K562 (cell line): ENCODE data around the gene TALDO1. TPM values are rescaled to one million over a fixed set of nuclear protein-coding genes. Genes with fewer than 3 reads are reported as not detected.

ENCODE experiments used
- ATAC-seq: fragments of 200-7000 bp; cut with Tn5 transposase; 3 replicates; pipeline ENCODE4 v1.9.1; 2020; ENCODE audit warnings: moderate library complexity
- BruUV-seq: library from RNA; stranded (reverse); fragments of 400-500 nt; replicated peaks from 2 replicates; lab custom pipeline; 2021; lab: Mats Ljungman, UMichigan
- CTCF ChIA-PET: fragments of 300-600 bp; formaldehyde crosslinking; extraction: SDS; loops from one replicate; lab custom pipeline; 2021; ENCODE audit warnings: low intra/inter-chr PET ratio; lab: Yijun Ruan, JAX
- POLR2A ChIA-PET: fragments of 300-600, 350-650 bp; sonication (Branson Sonifier 250); formaldehyde crosslinking; extraction: SDS; loops from one replicate; lab custom pipeline; 2021; ENCODE audit warnings: antibody characterized with exemption, inconsistent platforms; lab: Yijun Ruan, JAX
- DNase-seq, 4 experiments: peaks; one replicate each; pipeline versions ENCODE4 v3.0.0 to v3.0.0-alpha.2; 2011 to 2018; ENCODE audit warnings: low spot score in 3 of 4, mixed read lengths in 3 of 4; ENCODE audit errors: extremely low read depth in 1 of 4
- FAIRE-seq: peaks from 2 replicates; lab custom pipeline; 2011; peaks lifted over from hg19 to GRCh38; lab: Jason Lieb, UNC
- H2AFZ ChIP-seq: 2 replicates; pipeline ENCODE4 v1.6.0; 2011; ENCODE audit warnings: low read depth, low read length, control low read depth, inconsistent platforms
- H3K27ac ChIP-seq: fragments of 200-600 bp; 3 replicates; pipeline ENCODE4 v1.8.0; 2011; ENCODE audit warnings: low read depth, mild to moderate bottlenecking, control low read depth, inconsistent platforms, low read length, moderate library complexity, mixed read lengths; ENCODE audit errors: extremely low read depth
- H3K27me3 ChIP-seq, 2 experiments: fragments of 300-600 bp in 1 of 2; 2 replicates in 1 of 2; 3 replicates in 1 of 2; pipeline versions ENCODE4 v1.6.0 to v1.8.0; 2011; ENCODE audit warnings: inconsistent platforms in 2 of 2, low read length in 2 of 2, mild to moderate bottlenecking in 1 of 2, mixed read lengths in 1 of 2, moderate library complexity in 1 of 2; ENCODE audit not compliant: control insufficient read depth in 2 of 2, insufficient read depth in 2 of 2
- H3K36me3 ChIP-seq: fragments of 300-600 bp; 3 replicates; pipeline ENCODE4 v1.8.0; 2011; ENCODE audit warnings: mild to moderate bottlenecking, low read length, inconsistent platforms; ENCODE audit not compliant: control insufficient read depth, insufficient read depth
- H3K4me1 ChIP-seq, 2 experiments: fragments of 200-600 bp in 1 of 2; replicated peaks in 1 of 2; 2 replicates in 1 of 2; 3 replicates in 1 of 2; pipeline versions ENCODE4 v1.5.1 to v1.8.0; 2011; ENCODE audit warnings: inconsistent platforms in 2 of 2, low read length in 2 of 2, mild to moderate bottlenecking in 1 of 2, mixed read lengths in 1 of 2, moderate library complexity in 1 of 2; ENCODE audit not compliant: control insufficient read depth in 2 of 2, insufficient read depth in 2 of 2
- H3K4me2 ChIP-seq: 2 replicates; pipeline ENCODE4 v1.6.1; 2011; ENCODE audit warnings: low read length, control low read depth, inconsistent platforms, mixed read lengths; ENCODE audit not compliant: insufficient read depth
- H3K4me3 ChIP-seq: fragments of 200-600 bp; sonication (generic), shearing (Covaris generic); 2 replicates; pipeline ENCODE4 v1.5.1; 2016; ENCODE audit warnings: control low read depth, inconsistent platforms
- H3K79me2 ChIP-seq: fragments of 200-600 bp; 3 replicates; pipeline ENCODE4 v1.8.0; 2011; ENCODE audit warnings: low read length, inconsistent platforms; ENCODE audit not compliant: control insufficient read depth, insufficient read depth
- H3K9ac ChIP-seq, 2 experiments: 2 replicates each; pipeline versions ENCODE4 v1.6.0 to v1.6.1; 2011; ENCODE audit warnings: low read depth in 2 of 2, low read length in 2 of 2, control low read depth in 1 of 2, inconsistent platforms in 1 of 2, mild to moderate bottlenecking in 1 of 2, mixed read lengths in 1 of 2; ENCODE audit not compliant: insufficient read depth in 1 of 2
- H3K9me1 ChIP-seq: one replicate; pipeline ENCODE4 v1.6.0; 2011; ENCODE audit warnings: inconsistent platforms, mild to moderate bottlenecking, low read length, moderate library complexity; ENCODE audit not compliant: control insufficient read depth, insufficient read depth
- H3K9me3 ChIP-seq: replicated peaks from 2 replicates; pipeline ENCODE4 v1.5.1; 2011; ENCODE audit warnings: low read depth, low read length, inconsistent platforms; ENCODE audit not compliant: control insufficient read depth, insufficient read depth
- H4K20me1 ChIP-seq: replicated peaks from 2 replicates; pipeline ENCODE4 v1.6.1; 2011; ENCODE audit warnings: low read length, inconsistent platforms, mixed read lengths; ENCODE audit not compliant: control insufficient read depth, insufficient read depth
- NEUROD1 ChIP-seq: fragments of 150-350 bp; IDR thresholded peaks from 2 replicates; pipeline ENCODE4 v1.6.1; 2014; ENCODE audit warnings: borderline replicate concordance, low read length, low read depth; ENCODE audit not compliant: partially characterized antibody
- RBFOX2 ChIP-seq: fragments of 200-400 bp; formaldehyde crosslinking; IDR thresholded peaks from 2 replicates; pipeline ENCODE4 v1.6.1; 2017; ENCODE audit warnings: low read depth, mild to moderate bottlenecking, low read length, moderate library complexity
- WGBS: fragments of 100-300 bp; shearing (Covaris generic); methylation state at CpG from one replicate; pipeline ENCODE4 v1.1.6; 2016; ENCODE audit warnings: low coverage, mixed read lengths; ENCODE audit not compliant: insufficient coverage; ENCODE audit errors: missing lambda C conversion rate; 5-methylcytosine and 5-hydroxymethylcytosine counted together
- in situ Hi-C: fragments of 300-500 bp; cut with MboI; formaldehyde crosslinking; loops from 4 replicates; pipeline ENCODE4 v1.15.0; 2018; ENCODE audit warnings: inconsistent platforms, mixed read lengths
- intact Hi-C: fragments of 100-400 bp; cut with micrococcal nuclease; formaldehyde crosslinking; loops from 2 replicates; pipeline ENCODE4 v1.14.2; 2022
- polyA plus RNA-seq, 8 experiments: library from polyadenylated mRNA; depleted of rRNA in 4 of 8; stranded (reverse) in 5 of 8; unstranded in 3 of 8; fragments of >200 nt; fragmentation: Nextera tagmentation in 2 of 8; fragmentation: Illumina TruSeq in 1 of 8; extraction: Ambion mirVana in 2 of 8; extraction: Trizol in 1 of 8; gene quantifications; 2 replicates each; pipeline versions ENCODE4 v1.2.1 to v1.2.3, GENCODE V29; 2011 to 2014; ENCODE audit warnings: inconsistent platforms in 1 of 8, missing spikeins in 1 of 8
- total RNA-seq, 7 experiments: library from RNA; depleted of rRNA in 6 of 7; stranded (reverse); fragments of >200 nt in 6 of 7; fragmentation: Illumina TruSeq in 2 of 7; extraction: Trizol in 2 of 7; gene quantifications; 2 replicates each; pipeline versions ENCODE4 v1.2.1 to v1.2.3, GENCODE V29; 2011 to 2021; ENCODE audit warnings: low replicate concordance in 1 of 7

TALDO1 gene
- total and polyA plus RNA-seq, 9 of the 15 experiments (the other 6 are each of a cell fraction or from before 2014, with no cell fraction given): 260 to 541 (median 441) TPM

DNA sequence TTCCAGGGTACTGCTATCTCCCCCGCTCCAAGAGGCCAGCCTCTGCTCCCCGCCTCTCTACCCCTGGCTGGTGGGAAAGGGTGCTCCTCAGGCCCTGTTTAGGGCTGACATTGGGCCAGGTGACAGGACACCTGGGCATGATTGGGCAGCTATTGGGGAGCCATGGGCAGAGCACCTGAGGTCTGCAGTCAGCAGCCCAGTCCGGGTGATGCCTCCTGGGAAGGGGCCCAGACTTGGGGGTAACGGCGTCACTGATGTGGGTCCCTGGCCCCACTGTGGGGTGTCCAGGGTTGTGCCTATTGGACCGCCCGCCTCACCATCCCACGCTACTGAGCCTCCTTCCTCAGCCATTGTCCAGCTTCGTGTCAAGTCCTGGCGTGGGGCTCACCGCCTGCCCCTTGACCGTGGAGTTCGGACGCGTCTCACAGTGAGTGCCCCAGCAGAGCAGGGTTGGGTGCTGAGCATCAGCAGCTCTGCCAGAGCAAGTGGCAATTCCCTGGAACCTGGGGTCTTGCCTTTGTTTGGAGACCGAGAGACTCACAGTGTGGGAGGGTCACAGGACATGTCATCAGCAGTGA, 32.8 kb downstream of the TALDO1 start:
- Histone ChIP-seq H3K4me3 (no peak overlapping the region), H3K9me1 (peaks cover 5% of the 10 kb centered on the region), H3K4me2 (no peak overlapping the region), H3K9ac (peak overlapping the region in 1 of 2 experiments; percentile 98; a peak in 1 of 4 replicates), H3K27ac (no peak overlapping the region), H4K20me1 (peaks cover 13% of the 10 kb centered on the region), H3K9me3 (no peaks in the 10 kb centered on the region; the same call in 1 of the 2 replicates), H3K36me3 (peaks cover 22% of the 10 kb centered on the region; the same call in 2 of the 3 replicates), H3K27me3 (no peaks in the 10 kb centered on the region), H3K79me2 (peaks cover 41% of the 10 kb centered on the region), H3K4me1 (peaks cover 14 to 77% of the 10 kb centered on the region in 2 experiments), H2AFZ (no peak overlapping the region)
- intact Hi-C loops (no loop called here), in situ Hi-C loops (no loop called here)
- ChIA-PET POLR2A (interaction anchor here (0.6 kb wide), 1 partner anchor 53 kb away, joined by 5 read pairs; no protein-coding TSS in a partner anchor), CTCF (no interaction called here)
- no peak for ATAC-seq
- TF ChIP-seq RBFOX2: peak; percentile 16
- no peak for TF ChIP-seq NEUROD1
- no peak for FAIRE-seq
- no TSS peak for BruUV-seq
- 91% methylated on average over 15 of the region's 16 CpGs for WGBS
- no peak for DNase-seq
